ENCODE data around the gene TMX4. TPM values are rescaled to one million over a fixed set of nuclear protein-coding genes. Genes with fewer than 3 reads are reported as not detected.

The TMX4 gene
- total RNA-seq, 1 donor from 2014 or later, result 33.1 TPM

GRCh38 chr20:8061861-8062518, 42.4 kb upstream of the TMX4 start:
- Mint-ChIP-seq H3K27ac (ENCODE audit: unreplicated experiment) (no peak overlapping the region), H3K9me3 (ENCODE audit: unreplicated experiment) (no peaks in the 10 kb centered on the region), H3K4me3 (ENCODE audit: unreplicated experiment) (no peak overlapping the region)

GRCh38 chr20:8060977-8061376, 41.4 kb upstream of the TMX4 start:
- Mint-ChIP-seq H3K9me3 (ENCODE audit: unreplicated experiment) (no peaks in the 10 kb centered on the region), H3K4me1 (ENCODE audit: low read depth, unreplicated experiment) (no peaks in the 10 kb centered on the region), H3K4me3 (ENCODE audit: unreplicated experiment) (no peak overlapping the region), H3K27ac (ENCODE audit: unreplicated experiment) (no peak overlapping the region), H3K27me3 (ENCODE audit: unreplicated experiment) (no peaks in the 10 kb centered on the region), H3K36me3 (ENCODE audit: unreplicated experiment) (no peaks in the 10 kb centered on the region)
- no peak for DNase-seq
- TF ChIP-seq CTCF (IDR thresholded peaks at IDR 0.05; ENCODE audit: partially characterized antibody, unreplicated experiment), result no peak

More at GRCh38 chr20:8061861-8062518, 42.4 kb upstream of the TMX4 start:
- Mint-ChIP-seq H3K27me3 (ENCODE audit: unreplicated experiment) (no peaks in the 10 kb centered on the region), H3K36me3 (ENCODE audit: unreplicated experiment) (no peaks in the 10 kb centered on the region), H3K4me1 (ENCODE audit: low read depth, unreplicated experiment) (no peaks in the 10 kb centered on the region)
- TF ChIP-seq CTCF (IDR thresholded peaks at IDR 0.05; ENCODE audit: partially characterized antibody, unreplicated experiment), result no peak
- no peak for DNase-seq

- no peak for DNase-seq
- Mint-ChIP-seq H3K9me3 (ENCODE audit: unreplicated experiment) (peaks cover 1% of the 10 kb centered on the region), H3K36me3 (ENCODE audit: unreplicated experiment) (no peaks in the 10 kb centered on the region), H3K4me1 (ENCODE audit: low read depth, unreplicated experiment) (no peaks in the 10 kb centered on the region), H3K4me3 (ENCODE audit: unreplicated experiment) (no peak overlapping the region), H3K27ac (ENCODE audit: unreplicated experiment) (no peak overlapping the region), H3K27me3 (ENCODE audit: unreplicated experiment) (peaks cover 2% of the 10 kb centered on the region)
- TF ChIP-seq CTCF (IDR thresholded peaks at IDR 0.05; ENCODE audit: partially characterized antibody, unreplicated experiment), result no peak
Observed at GRCh38 chr20:8057871-8058270, 38.3 kb upstream of the TMX4 start.

- no peak for DNase-seq
- H3K4me3 Mint-ChIP-seq (ENCODE audit: unreplicated experiment), result no peak overlapping the region
- no peak for TF ChIP-seq CTCF (IDR thresholded peaks at IDR 0.05; ENCODE audit: partially characterized antibody, unreplicated experiment)
- no peaks in the 10 kb centered on the region for H3K4me1 Mint-ChIP-seq (ENCODE audit: low read depth, unreplicated experiment)
- H3K36me3 Mint-ChIP-seq (ENCODE audit: unreplicated experiment), result no peaks in the 10 kb centered on the region
- peaks cover 3% of the 10 kb centered on the region for H3K9me3 Mint-ChIP-seq (ENCODE audit: unreplicated experiment)
- H3K27ac Mint-ChIP-seq (ENCODE audit: unreplicated experiment), result no peak overlapping the region
- H3K27me3 Mint-ChIP-seq (ENCODE audit: unreplicated experiment), result peaks cover 2% of the 10 kb centered on the region
Observed at GRCh38 chr20:8055096-8055495, 35.5 kb upstream of the TMX4 start.

GRCh38 chr20:8050157-8050837, 30.7 kb upstream of the TMX4 start:
- no peak for DNase-seq
- Mint-ChIP-seq H3K36me3 (ENCODE audit: unreplicated experiment) (no peaks in the 10 kb centered on the region), H3K27ac (ENCODE audit: unreplicated experiment) (no peak overlapping the region), H3K4me1 (ENCODE audit: low read depth, unreplicated experiment) (no peaks in the 10 kb centered on the region), H3K9me3 (ENCODE audit: unreplicated experiment) (peaks cover 5% of the 10 kb centered on the region), H3K4me3 (ENCODE audit: unreplicated experiment) (no peak overlapping the region), H3K27me3 (ENCODE audit: unreplicated experiment) (peaks cover 2% of the 10 kb centered on the region)
- TF ChIP-seq CTCF (IDR thresholded peaks at IDR 0.05; ENCODE audit: partially characterized antibody, unreplicated experiment), result no peak
